HG03097 (cell line): Measurements from ENCODE around the gene NAIF1.
"Not testable (repeated sequence)": the region's sequence is repeated elsewhere in the genome, so short reads cannot be mapped to it uniquely, and the experiment has no call there.

ENCODE experiments used
- ATAC-seq: cut with Tn5 transposase; IDR thresholded peaks from one replicate; pipeline ENCODE4 v1.9.1; 2021; ENCODE audit not compliant: unreplicated experiment, low FRiP score

The NAIF1 gene

DNA sequence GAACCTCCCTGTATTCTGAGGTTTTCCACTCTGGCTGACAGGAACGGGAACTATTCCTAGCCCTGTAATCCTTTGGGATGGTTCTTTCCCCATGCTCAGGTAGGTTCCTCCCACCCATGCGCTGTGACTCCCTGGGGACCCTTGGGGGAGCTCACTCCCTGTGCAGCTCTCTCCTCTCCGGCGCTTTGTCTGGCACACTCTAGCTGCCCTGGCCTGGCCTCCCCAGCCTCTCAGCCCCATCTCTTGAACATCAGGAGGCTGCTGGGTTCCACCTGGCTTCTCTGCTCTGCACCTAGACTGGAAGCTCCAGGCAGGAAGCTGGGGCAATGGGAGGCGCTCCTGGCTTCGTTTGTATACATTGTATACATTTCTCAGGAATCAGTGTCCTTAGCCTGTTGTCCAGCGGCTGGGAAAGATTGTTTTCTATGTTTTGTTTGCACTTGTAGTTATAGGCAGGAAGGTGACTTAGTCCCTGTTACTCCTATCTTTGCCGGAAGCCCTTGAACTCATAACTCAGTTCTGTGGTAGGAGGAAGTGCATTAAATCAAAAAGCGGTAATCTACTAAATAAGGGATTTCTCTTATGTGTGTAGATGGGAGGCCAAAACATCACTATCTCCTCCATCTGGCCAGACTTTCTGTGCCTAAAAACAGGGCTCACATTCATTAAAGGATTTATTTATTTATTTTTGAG lies 21.3 kb upstream of the NAIF1 start:
- ATAC-seq = no peak

DNA sequence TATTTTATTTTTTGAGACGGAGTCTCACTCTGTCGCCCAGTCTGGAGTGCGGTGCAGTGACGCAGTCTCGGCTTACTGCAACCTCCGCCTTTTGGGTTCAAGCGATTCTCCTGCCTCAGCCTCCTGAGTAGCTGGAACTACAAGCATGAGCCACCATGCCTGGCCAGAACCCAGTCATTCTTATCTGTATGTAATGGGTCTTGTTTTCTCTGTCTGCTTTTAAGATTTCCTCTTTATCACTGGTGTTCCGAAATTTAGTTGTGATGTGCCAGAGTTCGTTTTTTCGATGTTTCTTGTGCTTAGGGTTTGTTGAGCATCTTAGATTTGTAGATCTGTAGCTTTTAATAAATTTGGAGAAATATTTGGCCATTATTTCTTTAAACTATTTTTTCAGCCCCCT lies 20.1 kb upstream of the NAIF1 start:
- ATAC-seq = no peak

DNA sequence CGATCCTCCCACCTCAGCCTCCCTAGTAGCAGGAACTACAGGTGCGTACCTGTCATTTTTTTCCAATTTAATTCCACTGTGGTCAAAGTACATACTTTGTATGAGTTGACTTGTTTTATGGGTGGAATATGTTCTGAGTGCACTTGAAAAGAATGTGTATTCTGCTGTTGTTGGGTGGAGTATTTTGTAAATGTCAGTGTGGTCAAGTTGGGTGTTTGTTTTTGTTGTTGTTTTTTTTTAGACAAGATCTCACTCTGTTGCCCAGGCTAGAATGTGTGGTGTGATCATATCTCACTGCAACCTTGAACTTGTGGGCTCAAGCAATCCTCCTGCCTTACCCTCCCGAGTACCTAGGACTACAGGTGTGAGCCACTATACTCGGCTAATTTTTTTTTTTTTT lies 18.8 kb upstream of the NAIF1 start:
- ATAC-seq = no peak

DNA sequence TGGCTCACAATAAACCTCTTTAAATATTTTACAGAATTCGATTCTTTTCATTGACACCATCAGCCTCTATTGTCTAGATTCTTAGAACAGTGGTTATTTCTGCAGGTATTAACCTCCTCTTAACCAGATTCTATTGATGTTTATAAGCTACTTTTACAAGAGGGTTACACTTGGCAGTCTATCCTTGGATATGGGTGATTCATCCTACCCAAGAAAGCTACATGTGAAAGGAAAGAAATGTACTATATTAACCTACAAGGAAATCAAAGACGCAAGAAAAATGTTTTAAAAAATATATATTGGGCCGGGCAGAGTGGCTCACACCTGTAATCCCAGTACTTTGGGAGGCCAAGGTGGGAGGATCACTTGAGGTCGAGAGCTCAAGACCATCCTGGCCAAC lies 17.6 kb upstream of the NAIF1 start:
- no peak for ATAC-seq

DNA sequence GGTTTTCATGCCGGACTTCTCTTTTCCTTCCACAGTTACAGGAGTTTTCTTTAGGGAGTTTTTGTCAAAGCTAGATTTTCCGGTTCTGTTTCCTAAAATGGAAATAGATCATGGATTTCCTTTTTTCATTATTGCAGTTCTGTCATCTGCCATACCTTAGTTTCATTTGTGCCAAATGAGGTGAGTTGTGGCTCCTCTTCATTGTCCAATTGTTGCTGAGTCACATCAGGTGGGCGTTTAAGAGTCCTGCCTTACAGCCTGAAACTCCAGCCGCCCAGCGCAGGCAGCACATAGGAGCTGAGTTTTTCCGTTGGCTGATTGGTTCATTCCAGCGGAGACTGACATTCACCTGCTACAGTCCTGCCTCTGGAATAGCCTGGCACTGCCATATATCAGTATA lies 15.0 kb upstream of the NAIF1 start:
- no peak for ATAC-seq

DNA sequence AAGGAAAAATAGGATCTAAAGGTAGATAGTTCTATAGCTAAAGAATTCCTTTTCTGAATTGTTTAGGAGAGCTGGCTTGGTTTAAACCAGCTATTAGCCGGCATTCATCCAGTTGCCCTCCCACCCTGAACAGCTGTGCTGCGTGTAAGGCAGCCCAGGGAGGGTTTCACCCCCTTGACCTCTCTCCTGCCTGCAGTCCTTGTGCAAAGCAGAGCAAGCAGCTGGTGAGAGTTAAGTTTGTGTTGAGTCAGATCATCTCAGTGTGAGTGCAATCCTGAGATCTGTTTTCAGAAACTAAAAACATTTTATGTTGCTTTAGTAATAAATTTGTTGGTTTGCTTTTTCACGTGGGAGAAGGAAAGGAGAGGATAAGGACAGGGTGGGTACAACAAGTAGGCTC lies 13.9 kb upstream of the NAIF1 start:
- no peak for ATAC-seq

DNA sequence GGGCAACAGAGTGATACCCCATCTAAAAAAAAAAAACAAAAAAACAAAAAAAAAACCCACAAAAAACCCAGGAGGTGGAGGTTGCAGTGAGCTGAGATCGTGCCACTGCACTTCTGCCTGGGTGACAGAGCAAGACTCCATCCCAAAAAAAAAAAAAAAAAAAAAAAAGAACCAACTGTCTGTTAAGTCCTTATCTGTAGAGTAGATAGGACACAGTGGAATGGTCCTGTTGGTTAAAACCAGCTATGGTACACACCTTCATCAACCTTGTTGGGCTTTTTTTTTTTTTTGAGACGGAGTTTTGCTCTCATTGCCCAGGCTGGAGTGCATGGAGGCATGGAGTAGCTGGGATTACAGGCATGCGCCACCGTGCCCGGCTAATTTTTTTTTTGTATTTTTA lies 13.1 kb upstream of the NAIF1 start:
- no peak for ATAC-seq

DNA sequence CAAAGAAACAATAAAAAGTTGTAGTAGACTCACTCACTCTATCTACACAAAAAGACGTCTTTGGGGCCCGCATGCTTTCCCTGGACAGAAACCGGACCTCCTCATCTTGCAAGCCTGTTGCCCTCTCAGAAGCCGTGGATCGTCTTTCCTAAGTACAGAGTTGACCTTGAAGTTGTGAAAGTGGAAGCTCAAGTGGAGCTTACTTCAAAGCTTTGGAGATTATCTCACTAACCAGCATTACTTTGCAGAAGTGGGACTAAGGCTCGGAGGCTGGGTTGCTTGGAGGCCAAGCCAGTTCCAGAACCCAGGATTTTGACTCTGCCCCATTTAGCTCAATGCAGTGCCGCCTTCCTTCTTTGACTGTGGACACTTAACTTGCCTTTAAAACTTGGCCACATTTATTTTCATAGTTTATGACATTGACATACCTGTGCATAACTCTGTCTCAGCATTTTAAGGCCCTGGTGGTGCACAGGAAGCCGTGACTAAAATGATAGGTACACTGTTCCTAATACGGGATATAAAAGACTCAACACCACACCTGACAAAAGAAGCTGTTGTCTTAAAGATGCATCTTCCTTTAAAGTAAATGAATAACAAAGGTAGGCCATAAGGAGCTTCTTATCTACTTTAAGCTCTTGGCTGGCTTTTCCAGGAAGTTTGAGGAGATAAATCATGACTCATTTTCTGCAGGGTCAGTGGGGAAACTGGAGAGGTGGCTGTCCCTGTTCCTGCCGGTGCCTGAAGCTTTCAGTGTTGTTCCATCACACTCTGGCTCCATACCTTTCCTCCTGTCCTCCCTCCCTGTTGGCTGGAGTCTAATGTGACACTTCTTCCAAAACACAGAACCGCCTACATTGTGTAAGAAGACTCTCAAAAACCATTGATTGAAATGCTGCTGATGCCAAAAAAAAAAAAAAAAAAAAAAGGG lies 11.6 kb upstream of the NAIF1 start:
- ATAC-seq = no peak

DNA sequence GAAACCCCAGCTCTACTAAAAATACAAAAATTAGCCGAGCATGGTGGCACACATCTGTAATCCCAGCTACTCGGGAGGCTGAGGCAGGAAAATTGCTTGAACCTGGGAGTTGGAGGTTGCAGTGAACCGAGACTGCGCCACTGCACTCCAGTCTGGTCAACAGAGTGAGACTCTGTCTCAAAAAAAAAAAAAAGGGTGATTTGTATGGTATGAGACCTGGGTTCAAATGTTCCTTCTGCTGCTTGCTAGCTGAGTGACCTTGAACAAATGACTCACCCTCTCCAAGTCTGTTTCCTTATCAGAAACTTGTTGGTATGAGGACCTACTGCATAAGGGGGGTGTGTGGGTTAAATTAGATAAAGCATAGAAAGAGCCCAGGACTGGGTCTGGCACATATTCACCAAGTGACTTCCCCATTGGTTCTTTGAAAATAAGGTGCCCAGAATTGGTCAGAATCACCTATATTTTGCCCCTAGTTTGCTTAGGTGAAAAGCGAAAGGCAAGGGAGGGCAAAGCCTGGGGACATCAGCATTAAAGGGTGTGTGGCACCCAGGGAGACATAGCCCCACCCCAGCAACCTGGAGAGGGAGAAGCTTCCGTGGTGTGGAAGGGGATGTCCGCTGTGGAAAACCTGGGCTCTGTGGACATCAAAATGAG lies 10.9 kb upstream of the NAIF1 start:
- ATAC-seq = no peak

DNA sequence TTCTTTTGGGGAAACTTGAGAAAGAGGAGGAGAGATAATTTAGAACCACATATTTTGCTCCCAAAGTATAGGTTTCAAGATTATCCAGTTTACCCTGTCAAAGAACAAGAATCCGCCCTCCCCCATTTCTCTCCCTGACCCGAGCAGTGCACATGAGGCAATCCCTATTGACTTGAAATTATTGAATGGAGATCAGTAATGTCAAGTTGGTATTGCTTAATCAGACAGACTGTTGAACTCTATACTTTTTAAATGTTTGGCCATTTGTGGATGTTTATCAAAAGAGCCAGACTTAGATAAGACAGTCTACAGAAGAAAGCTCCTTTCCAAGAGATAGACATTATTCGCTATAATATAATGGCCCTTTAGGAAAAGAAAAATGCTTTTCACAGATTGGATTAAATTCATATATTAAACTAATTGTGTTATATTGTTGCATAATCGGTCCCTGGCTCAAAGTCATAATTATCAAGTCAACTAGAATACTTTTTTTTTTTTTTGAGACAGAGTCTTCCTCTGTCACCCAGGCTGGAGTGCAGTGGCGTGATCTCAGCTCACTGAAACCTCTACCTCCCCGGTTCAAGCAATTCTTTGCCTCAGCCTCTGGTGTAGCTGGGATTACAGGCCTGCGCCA lies 6.2 kb upstream of the NAIF1 start:
- ATAC-seq = no peak

DNA sequence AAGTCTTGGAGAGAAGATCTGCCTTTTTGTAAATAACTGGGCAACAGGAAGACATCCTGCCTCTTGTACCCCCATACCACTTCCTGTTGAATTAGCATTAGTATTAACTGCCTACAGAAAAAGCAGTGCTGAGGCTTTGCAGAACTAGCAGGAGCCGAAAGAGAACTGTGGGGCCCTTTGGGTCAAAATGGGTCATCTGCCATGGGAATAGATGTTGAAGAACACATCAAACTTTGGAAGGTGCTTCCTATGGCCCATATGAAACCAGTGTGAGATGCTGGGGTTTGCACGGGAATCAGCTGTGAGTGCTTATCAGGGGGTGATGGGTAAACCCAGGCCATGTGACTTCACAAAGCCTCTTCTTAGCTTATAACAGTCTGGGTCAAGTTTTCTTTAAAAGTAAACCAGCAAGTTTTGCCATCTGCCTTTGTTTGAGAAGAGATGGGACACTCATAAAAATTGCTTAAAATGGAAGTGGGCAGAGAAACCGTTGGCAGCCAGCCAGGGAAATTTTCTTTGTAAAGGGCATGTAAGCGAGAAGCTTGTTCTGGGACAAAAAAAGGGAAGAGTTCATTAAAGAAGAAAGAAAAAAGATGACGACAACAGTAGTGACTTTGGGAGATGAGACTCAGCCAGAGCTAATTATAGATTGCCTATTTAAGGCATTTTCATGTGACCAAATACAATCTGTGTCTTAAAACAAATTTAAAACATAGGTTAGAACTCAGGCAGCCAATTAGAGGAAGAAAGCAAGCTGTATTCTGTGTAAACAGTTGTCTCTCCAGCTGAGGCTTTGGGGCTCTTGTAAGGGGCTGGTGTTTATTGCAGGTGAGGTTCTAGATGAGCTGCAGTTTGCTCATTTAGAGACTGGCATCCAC lies 5.3 kb upstream of the NAIF1 start:
- no peak for ATAC-seq

DNA sequence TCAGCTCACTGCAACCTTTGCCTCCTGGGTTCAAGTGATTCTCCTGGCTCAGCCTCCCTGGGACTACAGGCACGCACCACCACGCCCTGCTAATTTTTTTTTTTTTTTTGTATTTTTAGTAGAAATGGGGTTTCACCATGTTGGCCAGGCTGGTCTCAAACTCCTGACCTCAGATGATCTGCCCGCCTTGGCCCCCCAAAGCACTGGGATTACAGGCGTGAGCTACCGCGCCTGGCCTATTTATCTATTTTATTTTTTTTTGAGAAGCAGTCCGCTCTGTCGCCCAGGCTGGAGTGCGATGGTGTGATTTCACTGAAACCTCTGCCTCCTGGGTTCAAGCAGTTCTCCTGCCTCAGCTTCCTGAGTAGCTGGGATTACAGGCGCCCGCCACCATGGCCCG lies 4.4 kb upstream of the NAIF1 start:
- not testable (repeated sequence) for ATAC-seq

DNA sequence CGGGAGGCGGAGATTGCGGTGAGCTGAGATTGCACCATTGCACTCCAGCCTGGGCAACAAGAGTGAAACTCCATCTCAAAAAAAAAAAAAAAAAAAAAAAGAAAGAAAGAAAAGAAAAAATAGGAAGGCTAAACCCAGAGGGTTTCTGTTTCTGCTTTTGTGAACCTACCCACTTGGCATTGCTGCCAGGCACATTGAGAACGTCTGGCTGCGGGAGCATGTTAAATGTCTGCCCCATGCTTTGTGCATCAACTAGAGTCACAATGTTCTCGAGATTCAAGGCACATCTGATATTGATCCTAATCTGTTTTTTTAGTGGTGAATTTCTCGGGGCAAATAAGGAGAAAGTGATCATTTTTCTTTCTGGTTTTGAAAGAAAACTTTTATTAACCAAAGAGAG lies 3.8 kb upstream of the NAIF1 start:
- ATAC-seq = no peak

DNA sequence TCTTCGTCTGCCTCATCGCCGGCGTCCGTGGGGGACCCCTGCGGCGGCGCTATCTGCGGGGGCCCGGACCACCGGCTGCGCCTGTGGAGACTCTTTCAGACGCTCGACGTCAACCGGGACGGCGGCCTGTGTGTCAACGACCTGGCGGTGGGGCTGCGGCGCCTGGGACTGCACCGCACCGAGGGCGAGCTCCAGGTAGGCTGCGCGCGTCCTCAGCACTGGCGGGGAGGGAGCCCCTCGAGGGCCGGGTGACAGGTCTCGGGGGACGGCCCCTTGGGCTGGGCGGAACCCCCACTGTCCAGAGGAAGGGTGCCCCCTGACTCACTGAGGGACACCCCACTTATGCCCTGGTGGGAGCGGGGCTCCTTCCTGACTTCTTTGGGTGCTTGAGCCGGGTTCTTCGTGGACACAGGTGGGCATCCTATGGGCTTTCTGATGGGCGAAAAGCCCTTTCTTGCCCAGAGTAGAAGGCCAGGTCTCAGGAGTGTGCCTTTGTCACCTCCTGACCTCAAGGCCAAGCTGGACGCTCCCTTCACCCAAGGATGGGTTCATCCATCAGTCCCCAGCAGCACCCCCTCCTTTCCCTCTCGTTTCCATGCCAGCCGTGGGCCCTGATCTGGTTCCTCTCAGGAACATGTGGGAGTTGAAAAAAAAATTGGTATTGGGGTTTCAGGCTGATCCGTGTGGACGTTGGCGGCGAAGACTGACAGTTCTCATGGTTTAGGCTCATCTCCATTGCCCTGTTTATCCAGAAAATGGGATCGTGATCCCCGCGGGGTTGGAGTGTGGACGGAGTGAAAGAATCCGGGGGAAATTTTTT lies 1.5 kb upstream of the NAIF1 start:
- ATAC-seq = peak; percentile 8

DNA sequence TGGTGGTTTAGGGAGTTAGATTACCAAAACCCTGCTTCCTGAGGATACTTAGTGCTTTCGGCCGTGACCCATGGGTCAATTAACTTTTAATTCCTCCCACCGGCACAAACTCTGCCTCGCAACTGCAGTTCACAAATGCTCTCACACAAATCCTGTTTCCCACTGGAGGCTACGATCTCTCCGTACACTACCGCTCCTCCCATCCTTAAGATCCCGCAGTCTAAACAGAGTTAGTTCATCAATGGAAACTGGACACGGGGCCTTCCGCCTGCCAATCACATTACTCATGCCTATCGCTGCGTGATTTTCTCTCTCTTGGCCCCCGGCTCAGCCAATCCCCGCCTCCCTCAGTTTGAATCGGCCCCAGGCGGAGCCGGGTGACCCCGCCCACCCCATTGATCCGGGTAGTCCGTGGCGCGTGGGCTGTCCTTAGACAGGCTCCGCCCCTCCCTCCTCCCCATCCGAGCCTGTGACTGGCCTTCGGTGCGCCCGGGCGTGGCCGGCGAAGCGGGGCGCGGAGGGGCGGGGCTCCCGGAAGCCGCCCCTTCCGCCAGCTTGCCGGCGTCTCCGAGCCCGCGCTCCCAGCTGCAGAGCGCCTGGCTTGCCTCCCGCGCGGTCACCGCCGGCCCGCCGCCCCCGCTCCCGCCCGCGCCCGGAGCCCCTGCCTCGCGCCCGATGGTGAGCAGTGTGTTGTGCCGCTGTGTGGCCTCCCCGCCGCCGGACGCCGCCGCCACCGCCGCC lies 695 bp upstream of the NAIF1 start, which contains the start of gene SLC25A25:
Gene SLC25A25, plus strand, starts transcription at position 588 of the 741 bp plus-strand sequence. Its CDS starts 88 bp downstream, at position 676.
- ATAC-seq = peak; percentile 69

DNA sequence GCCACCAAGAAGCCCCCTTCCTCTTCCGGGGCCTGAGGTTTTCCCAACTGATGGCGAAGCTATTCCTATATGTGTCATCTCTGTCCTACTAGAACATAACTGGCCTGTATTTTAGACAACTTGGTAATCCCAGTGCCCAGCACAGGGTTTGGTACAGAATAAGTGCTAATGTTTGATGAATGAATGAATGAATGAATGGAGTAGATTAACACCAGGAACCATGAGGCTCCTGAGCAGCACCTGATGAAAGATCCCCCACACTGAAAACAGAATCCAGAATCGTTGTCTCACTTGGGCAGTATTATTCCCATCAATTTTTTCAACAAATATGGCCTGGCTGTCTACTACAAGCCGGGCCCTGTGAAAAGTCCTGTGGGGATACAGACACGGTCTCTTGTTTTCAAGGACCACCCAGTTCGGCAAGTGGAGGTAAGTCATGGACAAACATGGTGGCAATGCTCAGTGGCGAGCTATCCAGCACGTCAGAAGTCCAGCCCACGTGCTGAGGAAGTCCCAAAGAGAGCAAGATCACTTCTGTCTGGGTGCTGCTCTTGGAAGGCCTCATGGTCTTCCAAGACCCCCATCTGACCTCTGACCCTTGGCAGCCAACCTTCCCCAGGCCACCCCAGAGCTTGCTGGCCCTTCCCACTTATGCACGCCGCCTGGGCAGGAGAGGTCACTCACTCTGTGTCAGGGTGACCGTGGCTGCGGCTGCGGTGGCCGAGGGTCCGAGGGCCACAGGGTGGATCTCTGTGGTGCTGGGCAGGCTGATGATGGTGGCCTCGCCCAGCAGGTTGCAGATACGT lies 1.0 kb downstream of the NAIF1 start:
- ATAC-seq = no peak
